ENCODE data around the gene PLCH1. TPM values are rescaled to one million over a fixed set of nuclear protein-coding genes. Genes with fewer than 3 reads are reported as not detected.

Gene PLCH1
- total RNA-seq, 2 experiments from 2014 or later = 0.03 to 0.20 TPM

- Mint-ChIP-seq H3K4me3 (no peak overlapping the region), H3K4me1 (ENCODE audit: low read depth) (peaks cover 12% of the 10 kb centered on the region), H3K27me3 (no peaks in the 10 kb centered on the region), H3K36me3 (ENCODE audit: low read depth) (no peaks in the 10 kb centered on the region), H3K9me3 (no peaks in the 10 kb centered on the region), H3K27ac (no peak overlapping the region)
- no peak overlapping the region for H3K4me3 ChIP-seq (ENCODE audit: low read length)
- no peaks in the 10 kb centered on the region for H3K27me3 ChIP-seq (ENCODE audit: control insufficient read depth in 1 of 2, insufficient read depth in 2 of 2, low read length in 2 of 2)
- ATAC-seq (ENCODE audit: poor library complexity) (no peak), DNase-seq (no peak)
- no peak overlapping the region for H3K27ac ChIP-seq (ENCODE audit: low read depth in 1 of 2, low read length in 2 of 2)
- CTCF ChIA-PET = no interaction called here
- no peak for TF ChIP-seq CTCF (IDR thresholded peaks at IDR 0.05)
- POLR2A ChIA-PET = no interaction called here
- no peaks in the 10 kb centered on the region for H3K36me3 ChIP-seq (ENCODE audit: insufficient read depth, low read length)
- H3K9me3 ChIP-seq (ENCODE audit: control insufficient read depth in 1 of 2, insufficient read depth in 1 of 2, low read length in 2 of 2) = no peaks in the 10 kb centered on the region
- intact Hi-C loops (cut with DNase I, micrococcal nuclease) = no loop called here
- H3K4me1 ChIP-seq (ENCODE audit: insufficient read depth, low read length) = no peaks in the 10 kb centered on the region
Measured at GRCh38 chr3:155339052-155339451, 405.8 kb downstream of the PLCH1 start.

- H3K36me3 Mint-ChIP-seq (ENCODE audit: low read depth) = no peaks in the 10 kb centered on the region
- no peaks in the 10 kb centered on the region for H3K27me3 Mint-ChIP-seq
- Histone ChIP-seq H3K4me1 (ENCODE audit: insufficient read depth, low read length) (no peaks in the 10 kb centered on the region), H3K27me3 (ENCODE audit: control insufficient read depth in 1 of 2, insufficient read depth in 2 of 2, low read length in 2 of 2) (no peaks in the 10 kb centered on the region), H3K4me3 (ENCODE audit: low read length) (no peak overlapping the region), H3K36me3 (ENCODE audit: insufficient read depth, low read length) (no peaks in the 10 kb centered on the region), H3K9me3 (ENCODE audit: control insufficient read depth in 1 of 2, insufficient read depth in 1 of 2, low read length in 2 of 2) (no peaks in the 10 kb centered on the region), H3K27ac (ENCODE audit: low read depth in 1 of 2, low read length in 2 of 2) (no peak overlapping the region)
- no peak for TF ChIP-seq CTCF (IDR thresholded peaks at IDR 0.05)
- ChIA-PET CTCF (interaction anchor here (0.6 kb wide), 1 partner anchor 1964 kb away, joined by 5 read pairs; no protein-coding TSS in a partner anchor), POLR2A (no interaction called here)
- H3K9me3 Mint-ChIP-seq = no peaks in the 10 kb centered on the region
- no peak overlapping the region for H3K4me3 Mint-ChIP-seq
- intact Hi-C loops (cut with DNase I, micrococcal nuclease) = no loop called here
- no peak overlapping the region for H3K27ac Mint-ChIP-seq
- ATAC-seq (ENCODE audit: poor library complexity) (no peak), DNase-seq (no peak)
- peaks cover 12% of the 10 kb centered on the region for H3K4me1 Mint-ChIP-seq (ENCODE audit: low read depth)
Measured at GRCh38 chr3:155335724-155336354, 409.0 kb downstream of the PLCH1 start.

- no peak overlapping the region for H3K27ac Mint-ChIP-seq
- peaks cover 12% of the 10 kb centered on the region for H3K4me1 Mint-ChIP-seq (ENCODE audit: low read depth)
- H3K27me3 ChIP-seq (ENCODE audit: control insufficient read depth in 1 of 2, insufficient read depth in 2 of 2, low read length in 2 of 2) = no peaks in the 10 kb centered on the region
- no peaks in the 10 kb centered on the region for H3K4me1 ChIP-seq (ENCODE audit: insufficient read depth, low read length)
- CTCF ChIA-PET = interaction anchor here (0.6 kb wide), 1 partner anchor 1964 kb away, joined by 5 read pairs; no protein-coding TSS in a partner anchor
- no peaks in the 10 kb centered on the region for H3K9me3 Mint-ChIP-seq
- intact Hi-C loops (cut with DNase I, micrococcal nuclease) = no loop called here
- H3K9me3 ChIP-seq (ENCODE audit: control insufficient read depth in 1 of 2, insufficient read depth in 1 of 2, low read length in 2 of 2) = no peaks in the 10 kb centered on the region
- no peak overlapping the region for H3K27ac ChIP-seq (ENCODE audit: low read depth in 1 of 2, low read length in 2 of 2)
- DNase-seq (peak in 1 of 14 experiments; percentile 14), ATAC-seq (ENCODE audit: poor library complexity) (no peak)
- TF ChIP-seq CTCF (IDR thresholded peaks at IDR 0.05) = no peak
- H3K36me3 ChIP-seq (ENCODE audit: insufficient read depth, low read length) = no peaks in the 10 kb centered on the region
- H3K4me3 Mint-ChIP-seq = no peak overlapping the region
- H3K4me3 ChIP-seq (ENCODE audit: low read length) = no peak overlapping the region
- H3K36me3 Mint-ChIP-seq (ENCODE audit: low read depth) = no peaks in the 10 kb centered on the region
- no peaks in the 10 kb centered on the region for H3K27me3 Mint-ChIP-seq
- POLR2A ChIA-PET = no interaction called here
Measured at GRCh38 chr3:155334914-155335723, 409.8 kb downstream of the PLCH1 start.

Data from CD4-positive, alpha-beta T cell (primary cell).